GM19240 (cell line): ENCODE results near the gene GDF9.

Source experiments
- DNase-seq: peaks from one replicate; pipeline ENCODE4 v3.0.0; 2011; ENCODE audit warnings: low spot score; ENCODE audit not compliant: insufficient read length

The GDF9 gene

GRCh38 chr5:132838516-132839282 lies 27.6 kb downstream of the GDF9 start:
- no peak for DNase-seq

GRCh38 chr5:132837868-132838267 lies 28.4 kb downstream of the GDF9 start:
- DNase-seq, result no peak

DNA sequence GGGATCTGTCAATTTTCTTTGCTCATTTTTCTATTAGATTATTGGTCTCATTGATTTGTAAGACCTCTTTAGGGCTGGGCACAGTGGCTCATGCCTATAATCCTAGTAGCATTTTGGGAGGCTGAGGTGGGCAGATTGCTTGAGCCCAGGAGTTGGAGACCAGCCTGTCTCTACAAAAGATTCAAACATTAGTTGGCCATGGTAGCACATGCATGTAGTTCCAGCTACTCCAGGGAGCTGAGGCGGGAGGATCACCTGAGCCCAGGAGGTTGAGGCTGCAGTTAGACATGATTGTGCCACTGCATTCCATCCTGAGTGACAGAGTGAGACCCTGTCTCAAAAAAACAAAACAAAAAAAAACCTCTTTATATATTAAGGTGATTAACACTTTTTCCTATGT lies 29.4 kb downstream of the GDF9 start:
- DNase-seq, result no peak

DNA sequence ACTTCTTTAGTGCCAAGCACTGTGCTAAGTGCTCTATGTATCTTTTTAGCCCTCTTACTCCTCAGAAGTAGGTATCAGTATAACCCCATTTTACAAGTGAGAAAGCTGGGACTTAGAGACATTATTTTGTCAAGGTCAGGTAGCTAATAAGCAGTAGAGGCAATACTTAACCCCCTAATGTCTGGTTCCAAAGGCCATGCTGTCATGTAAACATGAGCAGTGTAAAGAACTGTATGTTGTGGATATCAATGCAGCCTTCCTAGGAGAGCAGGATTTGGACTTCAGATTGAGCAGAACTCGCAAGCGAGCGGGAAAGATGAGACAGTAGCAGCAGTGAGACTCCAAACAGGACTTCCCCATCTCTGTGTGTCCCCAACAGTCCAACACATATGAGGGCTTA lies 32.2 kb downstream of the GDF9 start:
- no peak for DNase-seq

GRCh38 chr5:132832612-132833011 lies 33.7 kb downstream of the GDF9 start:
- DNase-seq, result no peak

GRCh38 chr5:132831095-132831860 lies 35.0 kb downstream of the GDF9 start:
- no peak for DNase-seq

DNA sequence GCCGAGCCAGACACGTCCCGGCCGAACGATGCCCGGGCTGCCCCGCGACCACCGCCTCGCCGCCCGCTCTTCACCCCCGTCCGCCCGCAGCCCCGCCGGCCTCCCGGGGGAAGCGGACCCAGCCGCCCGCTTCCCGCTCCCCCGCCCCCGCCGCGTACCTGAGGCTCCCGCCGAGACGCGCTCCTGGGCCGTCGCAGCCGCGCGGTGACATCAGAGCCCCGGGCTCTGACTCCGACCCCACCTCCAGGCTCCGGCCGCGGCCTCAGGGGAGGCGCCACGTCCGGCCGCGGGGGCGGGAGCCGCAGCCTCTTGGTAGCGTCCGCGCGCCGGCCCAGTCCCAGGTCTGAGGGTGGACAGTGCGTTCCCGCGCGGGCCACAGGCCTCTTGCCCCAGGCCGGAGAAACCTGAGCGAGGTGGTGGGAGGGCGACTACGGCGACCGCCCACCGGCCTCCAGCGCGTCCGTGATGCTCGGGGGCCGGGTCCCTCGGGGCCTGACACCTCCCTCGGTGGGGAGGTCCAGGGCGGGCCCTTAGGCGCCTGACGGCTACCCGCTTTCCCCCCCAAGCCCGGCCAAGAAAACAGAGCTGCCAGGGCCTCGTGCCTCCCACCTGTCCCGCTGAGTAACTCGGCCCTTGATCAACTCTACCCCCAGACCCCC lies 35.7 kb downstream of the GDF9 start, which contains the start of gene SHROOM1:
Gene SHROOM1 (minus strand): TSS at position 212 of the 659 bp plus-strand sequence. CDS start 4,507 bp downstream, outside the sequence.
- DNase-seq, result peak; percentile 58

- peak; percentile 89 for DNase-seq
Measured at GRCh38 chr5:132829742-132830435, 36.4 kb downstream of the GDF9 start.

DNA sequence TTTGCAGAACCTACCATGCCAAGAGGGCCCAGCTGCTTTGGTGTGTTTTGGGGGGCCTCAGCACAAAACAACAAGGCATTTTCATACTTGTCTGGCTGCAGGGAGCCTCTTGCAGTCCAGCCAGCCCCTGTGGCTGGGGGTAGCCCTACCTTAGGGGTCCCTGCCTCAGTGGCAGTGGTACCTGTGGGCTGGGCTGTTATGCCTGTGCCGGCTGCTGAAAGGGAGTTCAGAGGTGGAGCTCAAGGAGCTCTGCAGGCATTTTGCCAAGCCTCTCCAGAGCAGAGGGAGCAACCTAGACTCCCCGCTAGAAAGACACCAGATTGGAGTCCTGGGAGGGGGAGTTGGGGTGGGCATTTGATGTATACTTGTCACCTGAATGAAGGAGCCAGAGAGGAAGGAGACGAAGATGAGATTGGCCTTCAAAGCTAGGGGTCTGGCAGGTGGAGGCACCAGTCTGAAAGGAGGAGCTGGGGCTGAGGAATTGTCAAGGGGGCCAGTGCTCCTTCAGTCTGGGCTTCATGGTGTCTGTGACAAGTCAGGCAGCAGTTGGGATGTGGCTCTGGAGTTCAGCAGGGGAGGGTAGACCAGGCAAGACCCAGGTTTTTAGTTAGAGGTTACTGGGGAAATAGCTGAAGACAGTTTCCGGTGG lies 37.3 kb downstream of the GDF9 start:
- no peak for DNase-seq

- DNase-seq, result no peak
Measured at GRCh38 chr5:132827943-132828673, 38.2 kb downstream of the GDF9 start.

- no peak for DNase-seq
Measured at GRCh38 chr5:132826424-132827082, 39.7 kb downstream of the GDF9 start.

DNA sequence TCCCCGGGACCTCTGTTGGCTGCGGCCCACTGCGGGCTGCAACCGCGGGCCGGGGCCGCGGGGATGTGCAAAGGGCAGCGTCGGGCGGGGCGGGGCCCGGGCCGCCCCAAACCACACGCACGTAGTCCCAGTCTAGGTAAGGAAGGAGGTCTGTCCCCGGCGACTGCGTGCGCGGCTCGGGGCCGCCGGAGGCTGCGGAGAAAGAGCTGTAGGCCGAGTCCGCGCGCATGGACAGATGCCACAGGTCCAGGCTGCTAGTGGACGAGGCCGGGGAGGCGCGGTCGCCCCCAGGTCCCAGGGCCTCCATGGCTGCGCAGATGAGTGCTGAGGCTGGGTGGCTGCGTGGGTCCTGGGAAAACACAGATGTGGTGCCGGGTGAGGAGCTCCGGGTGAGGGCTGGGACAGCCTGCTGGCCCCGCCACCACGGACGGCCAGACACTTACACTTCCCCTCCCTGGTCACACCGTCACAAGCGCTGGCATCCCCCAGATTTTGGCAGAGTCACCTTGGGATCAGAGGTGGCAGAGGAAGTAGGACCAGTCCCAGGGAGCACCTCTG lies 40.4 kb downstream of the GDF9 start:
- no peak for DNase-seq

GRCh38 chr5:132825033-132825833 lies 41.0 kb downstream of the GDF9 start:
- no peak for DNase-seq

- DNase-seq, result no peak
Measured at GRCh38 chr5:132824426-132824825, 41.8 kb downstream of the GDF9 start.

DNA sequence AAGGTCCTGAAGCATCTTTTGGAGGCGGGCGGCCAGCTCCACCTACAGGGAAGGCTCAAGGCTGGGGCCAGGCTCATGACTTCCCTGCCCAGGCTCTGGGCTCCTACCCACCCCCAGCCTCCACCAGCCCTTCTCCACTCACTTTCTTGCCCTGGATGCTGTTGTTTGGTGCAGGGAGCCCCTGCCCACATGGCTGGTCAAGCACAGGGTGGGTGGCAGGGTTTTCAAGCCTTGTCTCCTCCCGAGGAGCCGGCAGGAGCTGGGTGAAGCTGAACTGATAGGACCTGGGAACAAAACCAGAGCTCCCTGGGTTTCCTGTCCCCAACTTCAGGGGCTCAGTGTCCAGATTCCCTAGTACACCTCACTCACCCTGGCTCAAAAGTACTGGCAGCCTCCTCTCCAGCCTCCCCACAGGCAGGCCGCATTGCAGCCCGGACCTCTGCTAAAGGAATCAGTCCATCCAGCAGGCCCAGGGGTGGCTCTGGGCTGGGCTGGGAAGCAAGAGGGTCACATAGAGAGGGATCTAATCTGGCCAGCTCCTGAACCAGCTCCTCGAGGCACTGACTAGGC lies 42.7 kb downstream of the GDF9 start:
- DNase-seq, result no peak

DNA sequence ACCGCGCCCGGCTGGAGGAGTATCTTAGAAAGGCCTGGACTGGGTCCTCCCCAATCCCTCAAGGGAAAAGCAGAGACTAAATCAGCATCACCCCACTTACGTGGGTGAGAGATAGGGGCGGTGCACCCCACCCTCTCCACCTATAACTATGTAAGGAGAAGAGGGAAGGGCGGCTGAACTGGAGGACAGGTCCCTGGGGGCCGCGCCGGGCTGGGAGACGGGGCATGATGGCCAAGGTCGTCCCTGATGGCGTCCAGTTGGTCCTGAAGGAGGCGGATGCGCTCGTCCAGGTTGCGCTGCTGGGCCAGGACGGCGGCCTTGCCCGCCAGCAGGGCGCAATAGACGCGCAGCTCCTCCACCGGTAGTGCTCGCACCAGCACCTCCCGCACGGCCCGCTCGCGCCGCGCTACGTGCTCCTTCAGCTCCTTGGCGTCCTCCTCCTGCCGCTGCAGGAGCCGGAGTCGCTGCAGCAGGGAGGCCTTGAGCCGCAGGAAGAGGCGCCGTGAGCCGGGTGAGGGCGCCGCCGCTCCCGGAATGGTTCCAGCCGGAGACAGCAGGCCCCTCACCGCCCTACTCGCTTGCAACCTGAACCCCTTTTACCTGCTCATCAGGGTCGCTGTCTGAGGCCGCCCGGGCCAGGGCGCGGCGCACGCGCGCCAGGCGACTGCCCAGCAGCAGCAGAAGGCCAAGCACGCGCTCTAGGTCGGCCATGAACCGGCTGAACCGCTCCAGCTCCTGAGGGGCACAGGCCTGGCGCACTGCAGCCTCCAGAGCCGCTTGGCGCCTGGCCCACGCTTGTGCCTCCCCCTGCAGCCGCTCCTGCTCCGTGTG lies 43.4 kb downstream of the GDF9 start:
- DNase-seq, result no peak

DNA sequence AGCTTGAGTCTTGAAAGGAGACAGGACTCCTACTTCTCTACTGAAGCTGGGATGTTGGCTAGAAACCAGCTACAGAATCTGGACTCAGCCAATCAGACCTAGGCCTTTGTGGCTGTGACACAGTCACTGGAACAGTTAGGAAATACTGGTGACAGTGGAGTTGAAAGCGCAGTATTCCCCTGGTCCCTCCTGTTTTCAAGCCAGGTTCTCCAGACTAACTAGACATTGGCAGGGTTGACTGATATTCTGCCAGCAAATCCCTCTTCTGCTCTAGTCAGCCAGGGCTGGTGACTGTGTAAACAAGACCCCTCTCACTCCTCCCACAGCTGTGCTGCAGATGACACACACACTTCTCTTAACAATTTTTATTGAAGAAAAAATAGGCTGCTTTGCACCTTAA lies 44.5 kb downstream of the GDF9 start:
- DNase-seq, result no peak
